ENCODE measurements around the gene SLC25A36.

Gene SLC25A36

DNA sequence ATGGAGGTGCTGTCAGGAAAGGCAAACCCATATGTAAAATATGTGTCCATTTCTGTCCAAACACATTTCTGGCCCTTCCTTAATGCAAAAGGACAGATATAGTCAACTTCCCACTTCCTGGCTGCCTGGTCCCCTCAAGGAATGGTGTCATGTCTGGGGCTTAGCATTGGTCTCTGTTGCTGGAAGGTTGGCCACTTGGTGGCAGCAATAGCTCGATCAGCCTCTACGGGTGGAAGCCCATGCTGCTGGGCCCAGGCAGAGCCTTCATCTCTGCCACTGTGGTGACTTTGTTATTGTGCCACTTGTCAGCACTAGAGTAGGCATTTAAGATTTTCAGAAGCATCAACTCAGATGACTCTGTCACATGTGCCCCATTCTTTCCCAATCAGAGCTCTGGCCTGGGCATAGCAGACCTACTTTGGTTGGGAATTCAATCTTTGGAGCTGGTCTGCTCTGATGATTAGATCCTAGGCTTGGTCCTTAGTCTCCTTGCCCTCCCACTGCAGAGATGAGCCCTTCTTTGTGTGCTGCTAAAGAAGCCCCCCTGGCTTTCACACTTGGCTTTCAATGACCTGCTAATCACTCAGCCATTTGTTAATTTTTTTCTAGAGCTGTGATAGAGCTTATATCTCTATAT, 58.5 kb downstream of the SLC25A36 start:
- DNase-seq, result peak; percentile 55

DNA sequence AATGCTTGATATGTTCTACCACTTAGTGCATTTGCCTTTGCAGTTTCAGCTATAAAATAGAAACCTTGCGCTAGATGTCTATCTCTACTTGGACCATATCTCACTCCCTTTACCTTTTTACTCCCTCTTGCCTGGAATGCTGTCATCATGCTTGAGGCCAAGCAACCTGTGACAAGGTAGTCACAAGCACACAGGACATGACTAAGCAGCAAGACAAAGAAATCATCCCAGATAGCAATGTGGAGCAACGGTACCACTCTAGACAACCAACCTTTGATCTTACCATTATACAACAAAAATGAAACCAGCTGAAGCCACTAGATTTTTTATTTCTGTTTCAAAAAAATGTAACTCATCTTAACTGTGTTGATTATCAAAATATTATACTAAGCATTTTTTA, 59.0 kb downstream of the SLC25A36 start:
- DNase-seq, result no peak

DNA sequence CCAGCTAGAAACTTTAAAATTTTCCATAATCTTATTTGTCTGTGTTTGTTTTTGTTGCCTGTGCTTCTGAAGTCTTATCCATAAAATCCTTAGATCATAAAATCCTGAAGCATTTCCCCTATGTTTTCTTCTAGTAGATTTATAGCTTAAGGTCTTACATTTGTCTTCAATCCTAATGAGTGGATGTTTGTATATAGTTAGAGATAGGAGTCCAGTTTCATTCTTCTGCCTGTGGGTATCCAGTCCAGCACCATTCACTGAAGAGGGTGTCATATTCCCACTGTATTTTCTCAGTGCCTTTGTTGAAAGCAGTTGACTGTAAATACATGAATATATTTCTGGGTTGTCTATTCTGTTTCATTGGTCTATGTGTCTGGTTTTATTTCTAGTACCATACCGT, 64.7 kb downstream of the SLC25A36 start:
- no peak for DNase-seq

DNA sequence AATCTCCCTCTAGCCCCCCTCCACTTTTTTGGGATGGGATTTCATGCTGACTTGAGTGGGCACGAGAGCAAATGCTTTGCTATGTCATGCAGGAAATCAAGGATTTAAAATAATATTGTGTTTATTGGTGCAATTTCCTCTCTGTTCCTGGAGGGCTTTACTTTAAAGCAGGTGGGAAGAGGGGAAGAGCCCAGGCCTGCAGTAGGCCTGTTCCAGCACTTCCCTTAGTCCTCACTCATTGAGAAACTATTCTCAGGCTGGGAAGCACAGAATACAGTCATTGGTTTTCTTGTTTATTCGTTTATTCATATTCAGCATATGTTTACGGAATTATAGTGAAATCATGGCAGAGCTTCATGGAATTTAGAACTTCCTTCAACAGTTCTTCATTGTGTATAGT, 67.9 kb downstream of the SLC25A36 start:
- no peak for DNase-seq

DNA sequence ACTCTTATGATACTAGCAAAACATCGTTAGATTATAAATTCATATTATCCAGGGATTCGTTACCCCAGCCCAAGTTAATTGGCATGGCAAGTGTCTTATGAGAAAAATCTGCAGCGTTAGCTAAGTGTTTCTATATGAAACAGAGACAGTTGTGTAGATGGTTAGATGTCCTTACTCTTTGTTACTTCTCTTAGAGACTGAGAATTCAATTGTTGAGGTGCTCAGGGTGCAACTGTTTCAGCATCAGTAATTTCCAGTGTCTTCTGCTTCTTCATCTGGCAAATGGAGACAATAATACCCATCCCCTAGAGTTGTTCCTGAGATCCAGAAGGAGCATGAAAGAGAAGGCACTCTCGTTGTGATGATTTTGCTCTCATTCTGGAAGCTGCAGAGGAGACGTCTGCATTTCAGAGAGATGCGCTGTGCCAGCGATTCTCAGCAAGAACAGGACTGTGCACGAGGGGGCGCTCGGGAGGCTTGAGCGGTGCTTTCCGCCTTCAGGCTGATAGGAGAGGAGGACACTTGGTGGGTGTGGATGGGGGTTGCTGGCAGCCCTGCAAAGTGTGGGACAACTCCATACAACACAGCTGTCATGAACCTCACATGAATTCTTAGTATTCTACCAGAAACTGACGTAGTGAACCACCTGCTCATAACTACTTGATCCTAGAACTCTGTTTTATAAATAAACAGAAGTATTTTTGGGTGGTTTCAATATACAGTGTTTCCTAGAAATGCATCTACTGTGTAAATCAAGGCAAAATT, 69.8 kb downstream of the SLC25A36 start:
- DNase-seq, result peak; percentile 44

DNA sequence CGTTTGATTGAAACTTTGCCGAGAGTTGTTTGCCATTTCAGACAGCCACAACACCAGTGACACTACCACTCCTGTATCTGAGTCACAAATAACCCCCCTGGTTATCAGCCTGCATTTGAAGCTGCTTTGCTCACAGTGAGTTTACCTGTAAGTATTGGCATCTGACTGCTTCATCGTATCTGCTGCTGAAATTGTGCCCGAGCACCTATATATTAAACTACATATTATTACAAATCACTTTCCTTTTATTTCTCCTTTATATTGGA, 70.3 kb downstream of the SLC25A36 start:
- DNase-seq, result no peak

DNA sequence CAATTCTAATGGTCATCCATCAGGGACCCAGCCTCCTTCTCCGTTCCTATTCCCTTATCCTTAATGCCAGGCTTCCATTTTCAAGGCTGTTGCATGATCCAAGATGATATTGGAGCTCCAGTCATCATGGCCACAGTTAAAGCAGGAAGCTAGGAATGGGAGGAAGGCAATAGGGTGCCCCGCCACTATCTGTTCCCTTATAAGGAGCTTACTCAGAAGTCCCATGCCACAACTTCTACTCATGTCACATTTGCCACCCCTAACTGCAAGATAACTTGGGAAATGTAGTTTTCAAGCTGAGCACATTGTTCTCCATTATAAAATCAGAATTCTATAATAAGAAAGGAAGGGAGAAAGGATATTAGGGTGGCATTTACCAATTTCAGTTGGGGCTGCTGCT, 70.9 kb downstream of the SLC25A36 start:
- DNase-seq, result no peak

DNA sequence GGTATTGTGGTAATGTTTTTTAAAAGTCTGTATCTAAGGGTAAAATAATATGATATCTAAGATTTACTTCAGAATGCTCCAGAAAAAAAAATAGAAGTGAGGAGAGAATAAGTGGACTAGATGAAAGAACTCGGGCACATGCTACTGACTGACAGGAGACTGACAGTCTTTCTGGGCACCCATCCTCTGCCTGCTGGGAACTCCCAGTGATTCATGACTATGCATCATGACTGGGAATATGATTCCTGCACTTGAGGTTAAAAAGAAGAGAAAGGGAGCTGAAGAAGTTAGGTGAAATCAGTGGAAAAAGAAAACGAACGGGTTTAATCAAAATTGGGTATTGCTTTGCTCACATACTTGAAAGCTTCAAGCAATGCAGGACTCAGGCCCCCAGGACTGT, 73.8 kb downstream of the SLC25A36 start:
- DNase-seq, result no peak

DNA sequence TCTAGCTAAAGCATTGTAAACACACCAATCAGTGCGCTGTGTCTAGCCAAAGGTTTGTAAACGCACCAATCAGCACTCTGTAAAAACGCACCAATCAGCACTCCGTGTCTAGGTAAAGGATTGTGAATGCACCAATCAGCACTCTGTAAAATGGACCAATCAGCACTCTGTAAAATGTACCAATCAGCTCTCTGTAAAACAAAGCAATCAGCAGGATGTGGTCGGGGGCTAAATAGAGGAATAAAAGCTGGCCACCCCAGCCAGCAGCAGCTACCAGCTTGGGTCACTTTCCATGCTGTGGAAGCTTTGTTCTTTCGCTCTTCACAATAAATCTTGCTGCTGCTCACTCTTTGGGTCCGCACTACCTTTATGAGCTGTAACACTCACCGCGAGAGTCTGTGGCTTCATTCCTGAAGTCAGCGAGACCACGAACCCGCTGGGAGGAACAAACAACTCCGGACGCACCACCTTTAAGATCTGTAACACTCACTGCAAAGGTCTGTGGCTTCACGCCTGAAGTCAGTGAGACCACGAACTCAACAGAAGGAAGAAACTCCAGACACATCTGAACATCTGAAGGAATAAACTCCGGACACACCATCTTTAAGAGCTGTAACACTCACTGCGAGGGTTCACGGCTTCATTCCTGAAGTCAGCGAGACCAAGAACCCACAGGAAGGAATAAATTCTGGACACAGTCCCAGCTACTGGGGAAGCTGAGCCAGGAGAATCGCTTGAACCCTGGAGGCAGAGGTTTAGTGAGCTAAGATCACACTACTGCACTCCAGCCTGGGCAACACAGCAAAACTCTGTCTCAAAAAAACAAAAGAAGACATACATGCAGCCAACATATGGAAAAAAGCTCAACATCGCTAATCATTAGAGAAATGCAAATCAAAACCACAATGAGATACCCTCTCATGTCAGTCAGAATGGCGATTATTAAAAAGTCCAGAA, 76.0 kb downstream of the SLC25A36 start:
- peak; percentile 8 for DNase-seq

DNA sequence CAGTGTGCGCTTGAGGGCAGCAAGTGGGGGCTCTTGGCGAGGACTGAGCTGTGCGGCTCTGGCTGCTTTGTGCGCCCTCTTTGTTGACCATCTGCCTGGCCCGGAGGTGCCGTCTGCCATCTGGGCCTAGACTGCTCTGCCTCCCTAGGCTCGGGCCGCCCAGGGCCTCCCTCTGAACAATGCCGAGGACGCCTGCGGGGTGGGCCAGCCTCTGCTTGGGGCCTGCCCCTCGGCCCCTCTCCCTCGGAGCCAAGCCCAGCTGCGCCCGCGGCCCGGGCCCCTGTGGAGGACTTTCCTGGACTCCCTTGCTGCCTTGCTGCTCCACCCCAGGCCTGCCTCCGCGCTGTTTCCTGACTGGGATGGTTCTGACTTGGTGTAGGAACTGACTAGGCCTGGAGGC, 77.6 kb downstream of the SLC25A36 start:
- DNase-seq, result no peak

DNA sequence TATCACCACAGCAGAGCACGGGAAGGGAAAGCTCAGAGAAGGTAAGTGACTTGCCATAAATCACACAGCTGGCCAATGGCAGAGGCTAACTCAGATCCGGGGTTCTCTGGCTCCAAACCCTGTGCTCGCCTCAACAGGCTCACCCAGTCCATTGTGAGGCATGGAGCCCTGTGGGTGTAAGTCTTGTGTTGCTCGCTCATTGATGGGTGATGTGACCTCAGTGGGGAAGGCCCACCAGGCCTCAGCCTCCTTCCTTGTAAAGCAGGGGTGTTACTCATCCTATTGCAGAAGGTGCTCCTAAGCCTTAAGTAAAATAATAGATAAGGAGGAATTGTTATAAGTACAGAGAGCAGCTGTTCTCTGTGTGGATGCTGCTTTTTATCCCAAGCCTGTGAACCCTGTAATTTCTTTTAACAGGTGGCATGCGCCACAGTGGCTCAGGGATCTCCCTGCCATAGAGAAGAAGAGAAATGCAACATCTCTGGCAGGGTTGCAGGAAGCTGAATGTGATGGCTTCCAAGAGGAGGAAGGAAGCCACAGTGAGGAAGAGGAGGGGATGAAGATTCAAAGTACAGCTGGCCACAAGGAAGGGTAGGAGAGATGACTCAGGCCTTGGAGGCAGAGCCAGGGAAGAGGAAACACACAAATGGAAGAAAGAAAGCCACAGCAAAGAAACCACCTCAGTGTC, 78.7 kb downstream of the SLC25A36 start:
- DNase-seq, result peak; percentile 7

DNA sequence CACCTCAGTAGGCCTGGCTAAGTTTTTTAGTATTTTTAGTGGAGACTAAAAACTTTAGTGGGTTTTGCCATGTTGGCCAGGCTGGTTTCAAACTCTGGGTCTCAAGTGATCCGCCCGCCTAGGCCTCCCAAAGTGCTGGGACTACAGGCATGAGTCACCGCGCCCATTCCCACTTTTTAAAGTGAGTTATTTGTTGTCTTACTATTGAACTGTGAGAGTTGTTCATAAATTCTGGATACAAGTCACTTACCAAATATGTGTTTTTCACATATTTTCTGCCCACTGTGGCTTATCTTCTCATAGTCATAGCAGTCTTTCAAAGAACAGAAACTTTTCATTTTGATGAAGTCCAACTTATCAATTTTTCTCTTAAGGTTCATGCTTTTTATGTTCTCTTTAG, 79.6 kb downstream of the SLC25A36 start:
- peak; percentile 43 for DNase-seq

Measured in fibroblast of upper back skin (primary cell).